HCT116 (cell line): ENCODE results near the gene TPRKB. TPM values are rescaled to one million over a fixed set of nuclear protein-coding genes. Genes with fewer than 3 reads are reported as not detected.

Source experiments
- ATAC-seq: fragments of 200-7000 bp; cut with Tn5 transposase; 2 replicates; pipeline ENCODE4 v1.9.1; 2020; ENCODE audit warnings: mild to moderate bottlenecking, moderate library complexity
- BruUV-seq: library from RNA; stranded (reverse); fragments of 400-500 nt; replicated peaks from 2 replicates; lab custom pipeline; 2021; lab: Mats Ljungman, UMichigan
- CTCF ChIA-PET: fragments of 300-600 bp; sonication (Branson Sonifier 250); formaldehyde crosslinking; loops from one replicate; lab custom pipeline; 2021; ENCODE audit warnings: antibody characterized with exemption; lab: Charles Lee
- POLR2A ChIA-PET: fragments of 300-600, 350-600 bp; sonication (Branson Sonifier 250); formaldehyde crosslinking; loops from one replicate; lab custom pipeline; 2021; ENCODE audit warnings: antibody characterized with exemption; lab: Charles Lee
- RAD21 ChIA-PET, 2 experiments: fragments of 300-600 bp; sonication (Branson Sonifier 250); formaldehyde crosslinking; loops; one replicate each; lab custom pipeline; 2023; ENCODE audit warnings: low total read pairs in 2 of 2; ENCODE audit not compliant: uncharacterized antibody in 2 of 2, unreplicated experiment in 2 of 2, low non-redundant PET in 1 of 2; lab: Charles Lee
- DNase-seq: peaks from one replicate; pipeline ENCODE4 v3.0.0-alpha.2; 2010; ENCODE audit warnings: low read depth, low spot score
- H2AFZ ChIP-seq: fragments of 200-600 bp; shearing (Covaris generic), sonication (generic); 2 replicates; pipeline ENCODE4 v1.6.1; 2017; ENCODE audit warnings: low read depth, mixed run types, mixed read lengths, antibody characterized with exemption, low read length; ENCODE audit not compliant: poor library complexity, severe bottlenecking
- H3K27ac ChIP-seq: 2 replicates; pipeline ENCODE4 v1.5.1; 2012; ENCODE audit warnings: low read depth, low read length
- H3K27me3 ChIP-seq: fragments of 200-600 bp; sonication (generic); 2 replicates; pipeline ENCODE4 v1.6.1; 2016; ENCODE audit warnings: mixed run types, low read length, mixed read lengths; ENCODE audit not compliant: insufficient read depth
- H3K36me3 ChIP-seq, 2 experiments: fragments of 200-500 bp in 1 of 2; fragments of 200-600 bp in 1 of 2; sonication (Bioruptor generic) in 1 of 2; sonication (generic) in 1 of 2; 2 replicates each; pipeline versions ENCODE4 v1.5.1 to v1.6.1; 2014 to 2016; ENCODE audit warnings: low read length in 2 of 2, inconsistent platforms in 1 of 2, mixed read lengths in 1 of 2, mixed run types in 1 of 2; ENCODE audit not compliant: insufficient read depth in 2 of 2, control insufficient read depth in 1 of 2
- H3K4me1 ChIP-seq, 2 experiments: fragments of 200-600 bp in 1 of 2; sonication (generic) in 1 of 2; 2 replicates each; pipeline versions ENCODE4 v1.5.1 to v1.6.1; 2012 to 2017; ENCODE audit warnings: low read length in 2 of 2, inconsistent platforms in 1 of 2, mild to moderate bottlenecking in 1 of 2, mixed read lengths in 1 of 2, mixed run types in 1 of 2, moderate library complexity in 1 of 2; ENCODE audit not compliant: insufficient read depth in 2 of 2, control insufficient read depth in 1 of 2
- H3K4me2 ChIP-seq: fragments of 200-600 bp; sonication (generic); 2 replicates; pipeline ENCODE4 v1.6.1; 2017; ENCODE audit warnings: mixed run types, low read length, mixed read lengths
- H3K4me3 ChIP-seq, 2 experiments: fragments of 200-600 bp in 1 of 2; sonication (generic) in 1 of 2; replicated peaks in 1 of 2; 2 replicates each; pipeline ENCODE4 v1.5.1; 2011 to 2016; ENCODE audit warnings: low read length in 2 of 2, control low read depth in 1 of 2, low read depth in 1 of 2, mild to moderate bottlenecking in 1 of 2, mixed read lengths in 1 of 2, mixed run types in 1 of 2
- H3K79me2 ChIP-seq: fragments of 200-600 bp; sonication (generic); 2 replicates; pipeline ENCODE4 v1.6.1; 2017; ENCODE audit warnings: mild to moderate bottlenecking, mixed run types, low read length, moderate library complexity, mixed read lengths; ENCODE audit not compliant: insufficient read depth
- H3K9ac ChIP-seq: fragments of 200-600 bp; sonication (generic); 2 replicates; pipeline ENCODE4 v1.6.1; 2016; ENCODE audit warnings: low read length, mixed read lengths
- H3K9me2 ChIP-seq: fragments of 200-600 bp; sonication (generic), shearing (Covaris generic); 2 replicates; pipeline ENCODE4 v1.6.1; 2017; ENCODE audit warnings: mixed run types, mild to moderate bottlenecking, moderate library complexity; ENCODE audit not compliant: insufficient read depth
- H3K9me3 ChIP-seq, 2 experiments: fragments of 200-500 bp in 1 of 2; fragments of 200-600 bp in 1 of 2; sonication (Bioruptor generic) in 1 of 2; sonication (generic) in 1 of 2; 2 replicates each; pipeline ENCODE4 v1.6.1; 2014 to 2017; ENCODE audit warnings: low read length in 2 of 2, mixed read lengths in 2 of 2, inconsistent platforms in 1 of 2, low read depth in 1 of 2, mild to moderate bottlenecking in 1 of 2, mixed run types in 1 of 2, moderate library complexity in 1 of 2; ENCODE audit not compliant: control insufficient read depth in 1 of 2, insufficient read depth in 1 of 2
- H4K20me1 ChIP-seq: fragments of 200-600 bp; sonication (generic), shearing (Covaris generic); 2 replicates; pipeline ENCODE4 v1.6.1; 2017; ENCODE audit warnings: mixed run types, mild to moderate bottlenecking, moderate library complexity; ENCODE audit not compliant: insufficient read depth
- CEBPB ChIP-seq: IDR thresholded peaks from 2 replicates; pipeline ENCODE4 v1.6.1; 2012; ENCODE audit warnings: low read depth
- CTCF ChIP-seq, 3 experiments: fragments of 200-600 bp in 1 of 3; sonication (generic) in 1 of 3; IDR thresholded peaks in 2 of 3; conservative IDR thresholded peaks in 1 of 3; 2 replicates each; pipeline ENCODE4 v1.5.1; 2012 to 2017; ENCODE audit warnings: low read depth in 2 of 3, low read length in 2 of 3, antibody characterized with exemption in 1 of 3, borderline replicate concordance in 1 of 3, control low read depth in 1 of 3, mild to moderate bottlenecking in 1 of 3, mixed read lengths in 1 of 3, mixed run types in 1 of 3, moderate library complexity in 1 of 3; ENCODE audit not compliant: insufficient read depth in 1 of 3
- EGR1 ChIP-seq: IDR thresholded peaks from 2 replicates; pipeline ENCODE4 v1.6.1; 2012; ENCODE audit warnings: low read depth
- ELF1 ChIP-seq: IDR thresholded peaks from 2 replicates; pipeline ENCODE4 v1.6.1; 2012; ENCODE audit warnings: low read depth, borderline replicate concordance
- POLR2AphosphoS5 ChIP-seq: IDR thresholded peaks from 2 replicates; pipeline ENCODE4 v1.6.1; 2011; ENCODE audit warnings: mild to moderate bottlenecking, low read depth, low read length, moderate library complexity
- RAD21 ChIP-seq: IDR thresholded peaks from 2 replicates; pipeline ENCODE4 v1.6.1; 2012; ENCODE audit warnings: low read depth, mild to moderate bottlenecking
- SIN3A ChIP-seq: IDR thresholded peaks from 2 replicates; pipeline ENCODE4 v1.6.1; 2012; ENCODE audit warnings: low read depth
- ZBTB33 ChIP-seq: IDR thresholded peaks from 2 replicates; pipeline ENCODE4 v1.6.1; 2011; ENCODE audit warnings: mild to moderate bottlenecking, low read length, moderate library complexity; ENCODE audit not compliant: insufficient replicate concordance; ENCODE audit errors: extremely low read depth
- intact Hi-C: fragments of 100-400 bp; cut with micrococcal nuclease; formaldehyde crosslinking; loops from 2 replicates; pipeline ENCODE4 v1.10.0; 2022
- total RNA-seq: library from RNA; stranded (reverse); gene quantifications from one replicate; pipeline ENCODE4 v1.2.1, GENCODE V29; 2021; ENCODE audit not compliant: unreplicated experiment

TPRKB gene
- total RNA-seq, 1 experiment from 2014 or later, result 42.5 TPM

GRCh38 chr2:73700661-73701447, 36.3 kb downstream of the TPRKB start:
- no TSS peak for BruUV-seq
- DNase-seq (no peak), ATAC-seq (no peak)
- Histone ChIP-seq H3K4me2 (no peak overlapping the region), H4K20me1 (no peaks in the 10 kb centered on the region), H3K4me1 (no peaks in the 10 kb centered on the region), H3K27ac (no peak overlapping the region), H3K79me2 (no peaks in the 10 kb centered on the region), H3K27me3 (no peaks in the 10 kb centered on the region), H3K9me2 (no peaks in the 10 kb centered on the region), H3K4me3 (no peak overlapping the region), H3K9ac (no peak overlapping the region), H2AFZ (no peak overlapping the region), H3K9me3 (0 out of 4 replicates have a peak, but pooled peaks cover 0 to 3% of the 10 kb centered on the region in 2 experiments), H3K36me3 (no peaks in the 10 kb centered on the region)
- TF ChIP-seq SIN3A, result no peak
- TF ChIP-seq RAD21, result no peak
- no peak for TF ChIP-seq ELF1
- TF ChIP-seq CEBPB, result no peak
- ChIA-PET RAD21 (no interaction called here), POLR2A (no interaction called here), CTCF (no interaction called here)
- intact Hi-C loops, result no loop called here

DNA sequence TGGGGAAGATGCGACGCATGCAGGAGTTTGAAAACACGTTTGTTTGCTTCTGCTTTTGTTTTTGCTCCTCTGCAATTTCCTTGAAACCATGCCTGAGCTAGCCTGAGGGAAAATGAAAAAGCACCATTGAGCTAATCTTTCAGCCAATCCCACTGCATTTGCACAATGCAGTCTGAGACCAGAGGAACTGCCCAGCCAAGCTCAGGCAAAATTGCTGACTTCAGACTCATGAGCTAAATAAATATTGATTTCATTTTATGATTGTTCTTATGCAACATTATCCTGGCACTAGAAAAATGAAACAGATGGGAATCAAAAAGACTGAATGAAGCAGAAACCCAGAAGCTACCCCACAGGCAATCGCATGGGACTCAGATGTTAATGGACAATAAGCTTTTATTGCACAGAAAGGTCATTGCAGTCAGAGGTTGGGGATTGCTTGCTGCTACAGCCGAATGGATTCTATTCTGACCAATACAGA, 37.0 kb downstream of the TPRKB start:
- DNase-seq (no peak), ATAC-seq (no peak)
- CTCF ChIA-PET, result no interaction called here
- no peaks in the 10 kb centered on the region for H3K79me2 ChIP-seq
- POLR2A ChIA-PET, result no interaction called here
- H3K27ac ChIP-seq, result no peak overlapping the region
- H3K4me2 ChIP-seq, result no peak overlapping the region
- H2AFZ ChIP-seq, result no peak overlapping the region
- no peaks in the 10 kb centered on the region for H3K9me2 ChIP-seq
- H3K9me3 ChIP-seq, result 0 out of 4 replicates have a peak, but pooled peaks cover 0 to 3% of the 10 kb centered on the region in 2 experiments
- no peaks in the 10 kb centered on the region for H3K4me1 ChIP-seq
- RAD21 ChIA-PET, result no interaction called here
- intact Hi-C loops, result no loop called here
- H3K36me3 ChIP-seq, result no peaks in the 10 kb centered on the region
- no peak overlapping the region for H3K4me3 ChIP-seq
- no peaks in the 10 kb centered on the region for H4K20me1 ChIP-seq
- no peak overlapping the region for H3K9ac ChIP-seq
- BruUV-seq, result no TSS peak
- no peaks in the 10 kb centered on the region for H3K27me3 ChIP-seq
- TF ChIP-seq ZBTB33 (no peak), CTCF (IDR thresholded peaks at IDR 0.05 in 2 of 3, conservative IDR thresholded peaks at IDR 0.05 in 1 of 3; ENCODE audit: borderline replicate concordance in 1 of 3, insufficient read depth in 1 of 3, low read depth in 2 of 3, low read length in 2 of 3) (no peak), EGR1 (no peak), POLR2AphosphoS5 (no peak)
- TF ChIP-seq, all 23 proteins: peak for 0
